Measurements from ENCODE around the gene UBR3.
A peak's percentile ranks its signal among the peaks of the same experiment; 100 is the strongest.
"Not testable (repeated sequence)": the region's sequence is repeated elsewhere in the genome, so short reads cannot be mapped to it uniquely, and the experiment has no call there.

Gene UBR3

GRCh38 chr2:169824373-169825333 lies 2.6 kb upstream of the UBR3 start, which contains the start of gene METTL5:
Gene METTL5 (minus strand): TSS chr2:169824905. CDS start chr2:169824597, 308 bp downstream.
- peak; percentile 61 for DNase-seq

GRCh38 chr2:169828141-169828811 lies 1.0 kb downstream of the UBR3 start:
- DNase-seq = no peak

- no peak for DNase-seq
These were observed 7.1 kb downstream of the UBR3 start for GRCh38 chr2:169834401-169834800.

GRCh38 chr2:169838743-169839489 lies 11.7 kb downstream of the UBR3 start:
- DNase-seq = no peak

GRCh38 chr2:169839954-169840746 lies 12.9 kb downstream of the UBR3 start:
- DNase-seq = no peak

GRCh38 chr2:169840747-169841142 lies 13.5 kb downstream of the UBR3 start:
- no peak for DNase-seq

GRCh38 chr2:169841625-169842024 lies 14.4 kb downstream of the UBR3 start:
- DNase-seq = not testable (repeated sequence)

- no peak for DNase-seq
These were observed 17.8 kb downstream of the UBR3 start for GRCh38 chr2:169845016-169845415.

- DNase-seq = not testable (repeated sequence)
These were observed 21.9 kb downstream of the UBR3 start for GRCh38 chr2:169848959-169849693.

- DNase-seq = no peak
These were observed 22.5 kb downstream of the UBR3 start for GRCh38 chr2:169849710-169850109.

GRCh38 chr2:169853041-169853668 lies 25.9 kb downstream of the UBR3 start:
- no peak for DNase-seq

- not testable (repeated sequence) for DNase-seq
These were observed 28.3 kb downstream of the UBR3 start for GRCh38 chr2:169855281-169856258.

- DNase-seq = no peak
These were observed 32.2 kb downstream of the UBR3 start for GRCh38 chr2:169859423-169859822.

GRCh38 chr2:169860149-169860548 lies 32.9 kb downstream of the UBR3 start:
- no peak for DNase-seq

GRCh38 chr2:169862816-169863215 lies 35.6 kb downstream of the UBR3 start:
- DNase-seq = no peak

- no peak for DNase-seq
These were observed 38.2 kb downstream of the UBR3 start for GRCh38 chr2:169865492-169865891.

- not testable (repeated sequence) for DNase-seq
These were observed 39.0 kb downstream of the UBR3 start for GRCh38 chr2:169866230-169866629.

- no peak for DNase-seq
These were observed 40.3 kb downstream of the UBR3 start for GRCh38 chr2:169867579-169867978.

GRCh38 chr2:169868951-169869350 lies 41.7 kb downstream of the UBR3 start:
- no peak for DNase-seq

- not testable (repeated sequence) for DNase-seq
These were observed 44.1 kb downstream of the UBR3 start for GRCh38 chr2:169871369-169871768.
